Spleen (tissue), 7 donors: ENCODE measurements around the gene RSBN1L.

Experiments
- CTCF ChIP-seq, 11 experiments: fragments of 200-600 bp in 7 of 11; fragments of 450-650 bp in 4 of 11; sonication (generic) in 4 of 11; IDR thresholded peaks in 8 of 11; conservative IDR thresholded peaks in 3 of 11; 1 replicate in 7 of 11; 2 replicates in 4 of 11; pipeline versions ENCODE4 v1.4.0 to v1.8.0; 2016 to 2021; ENCODE audit warnings: antibody characterized with exemption in 11 of 11, inconsistent platforms in 4 of 11, mild to moderate bottlenecking in 1 of 11
- POLR2A ChIP-seq, 3 donors: fragments of 450-650 bp; IDR thresholded peaks; one replicate each; pipeline ENCODE4 v1.5.1; 2017; ENCODE audit warnings: antibody characterized with exemption in 3 of 3, mild to moderate bottlenecking in 1 of 3
- POLR2AphosphoS5 ChIP-seq, 3 donors: sonication (generic); formaldehyde crosslinking; IDR thresholded peaks; one replicate each; pipeline ENCODE4 v1.5.1; 2017; ENCODE audit warnings: antibody characterized with exemption in 3 of 3
- donor health status: DM: no; HTN: no; CAD: no; lungs with moderate emphysema.
- donor health status: DM: no; HTN: no; CAD: no.
- donor health status: DM: no; HTN: no; CAD: no.

- no peak for TF ChIP-seq CTCF (IDR thresholded peaks at IDR 0.05 in 8 of 11, conservative IDR thresholded peaks at IDR 0.05 in 3 of 11)
- TF ChIP-seq POLR2A (IDR thresholded peaks at IDR 0.05): no peak
- TF ChIP-seq POLR2AphosphoS5 (IDR thresholded peaks at IDR 0.05): no peak
Measured at GRCh38 chr7:77765481-77765880, 69.2 kb downstream of the RSBN1L start.
